HepG2 (cell line): ENCODE measurements around the gene TBCD. TPM values are rescaled to one million over a fixed set of nuclear protein-coding genes. Genes with fewer than 3 reads are reported as not detected.

ENCODE experiments used
- ATAC-seq: fragments of 200-7000 bp; cut with Tn5 transposase; 3 replicates; pipeline ENCODE4 v1.9.1; 2020; ENCODE audit warnings: mild to moderate bottlenecking, moderate library complexity
- BruUV-seq: library from RNA; stranded (reverse); fragments of 400-500 nt; replicated peaks from 2 replicates; lab custom pipeline; 2021; lab: Mats Ljungman, UMichigan
- CTCF ChIA-PET: fragments of 300-600 bp; formaldehyde crosslinking; extraction: SDS; loops from one replicate; lab custom pipeline; 2021; ENCODE audit warnings: low total read pairs, inconsistent platforms, low intra/inter-chr PET ratio; lab: Yijun Ruan, JAX
- POLR2A ChIA-PET: fragments of 350-600 bp; sonication (Branson Sonifier 250); formaldehyde crosslinking; loops from one replicate; lab custom pipeline; 2020; ENCODE audit warnings: antibody characterized with exemption, inconsistent platforms; lab: Yijun Ruan, JAX
- DNase-seq: peaks from one replicate; pipeline ENCODE4 v3.0.0-alpha.2; 2015; ENCODE audit warnings: low spot score
- FAIRE-seq: peaks from 3 replicates; lab custom pipeline; 2011; peaks lifted over from hg19 to GRCh38; lab: Jason Lieb, UNC
- H2AFZ ChIP-seq: one replicate; pipeline ENCODE4 v1.6.1; 2011; ENCODE audit warnings: low read length, inconsistent platforms
- H3K27ac ChIP-seq: fragments of 300-600 bp; 3 replicates; pipeline ENCODE4 v1.8.0; 2011; ENCODE audit warnings: mixed run types, mild to moderate bottlenecking, mixed read lengths, low read length, inconsistent platforms; ENCODE audit not compliant: insufficient read depth; ENCODE audit errors: extremely low read length
- H3K27me3 ChIP-seq, 2 experiments: fragments of 200-600 bp in 1 of 2; 2 replicates in 1 of 2; 3 replicates in 1 of 2; pipeline versions ENCODE4 v1.6.0 to v1.8.0; 2011; ENCODE audit warnings: low read length in 2 of 2, mild to moderate bottlenecking in 2 of 2, moderate library complexity in 2 of 2, inconsistent platforms in 1 of 2; ENCODE audit not compliant: insufficient read depth in 2 of 2, control insufficient read depth in 1 of 2
- H3K36me3 ChIP-seq, 2 experiments: fragments of 200-600 bp in 1 of 2; replicated peaks in 1 of 2; 2 replicates in 1 of 2; 3 replicates in 1 of 2; pipeline versions ENCODE4 v1.5.1 to v1.8.0; 2011; ENCODE audit warnings: low read length in 2 of 2, inconsistent platforms in 1 of 2; ENCODE audit not compliant: insufficient read depth in 2 of 2, control insufficient read depth in 1 of 2
- H3K4me1 ChIP-seq: 2 replicates; pipeline ENCODE4 v1.5.1; 2012; ENCODE audit warnings: low read length, inconsistent platforms; ENCODE audit not compliant: insufficient read depth
- H3K4me2 ChIP-seq: 2 replicates; pipeline ENCODE4 v1.6.0; 2011; ENCODE audit warnings: low read depth, low read length, inconsistent platforms
- H3K4me3 ChIP-seq, 3 experiments: fragments of 200-600 bp in 1 of 3; sonication (generic), shearing (Covaris generic) in 1 of 3; replicated peaks in 1 of 3; 2 replicates each; pipeline ENCODE4 v1.5.1; 2011 to 2016; ENCODE audit warnings: low read length in 3 of 3, inconsistent platforms in 2 of 3, low read depth in 2 of 3, mild to moderate bottlenecking in 2 of 3, control low read depth in 1 of 3, mixed read lengths in 1 of 3; ENCODE audit not compliant: insufficient read depth in 1 of 3
- H3K79me2 ChIP-seq: one replicate; pipeline ENCODE4 v1.6.1; 2011; ENCODE audit warnings: low read length, inconsistent platforms; ENCODE audit not compliant: insufficient read depth
- H3K9ac ChIP-seq: 2 replicates; pipeline ENCODE4 v1.6.0; 2011; ENCODE audit warnings: mild to moderate bottlenecking, low read depth, low read length, inconsistent platforms; ENCODE audit not compliant: insufficient read depth
- H3K9me3 ChIP-seq: 2 replicates; pipeline ENCODE4 v1.5.1; 2012; ENCODE audit warnings: mild to moderate bottlenecking, low read length
- H4K20me1 ChIP-seq: 2 replicates; pipeline ENCODE4 v1.6.0; 2011; ENCODE audit warnings: inconsistent platforms, mild to moderate bottlenecking, low read length, moderate library complexity; ENCODE audit not compliant: insufficient read depth
- MAFF ChIP-seq: IDR thresholded peaks from 2 replicates; pipeline ENCODE4 v1.6.1; 2011; ENCODE audit warnings: low read depth, low read length, improper control_type of control experiment
- NBN ChIP-seq: fragments of 450-650 bp; conservative IDR thresholded peaks from 2 replicates; pipeline ENCODE4 v1.6.1; 2017
- NR2F6 ChIP-seq, 2 experiments: IDR thresholded peaks; 2 replicates each; pipeline ENCODE4 v1.6.1; 2016; ENCODE audit warnings: antibody characterized with exemption in 1 of 2, mild to moderate bottlenecking in 1 of 2
- RFX3 ChIP-seq: IDR thresholded peaks from 2 replicates; pipeline ENCODE4 v1.6.1; 2016; ENCODE audit warnings: missing biosample characterization, missing genetic modification reagents
- SALL1 ChIP-seq: sonication (generic); formaldehyde crosslinking; IDR thresholded peaks from 2 replicates; pipeline ENCODE4 v1.8.0; 2022; ENCODE audit warnings: mild to moderate bottlenecking, missing genetic modification reagents
- SIX1 ChIP-seq: sonication (generic); formaldehyde crosslinking; IDR thresholded peaks from 2 replicates; pipeline ENCODE4 v1.4.0; 2020; ENCODE audit warnings: missing genetic modification reagents, borderline replicate concordance
- TBL1XR1 ChIP-seq: fragments of 150-350 bp; IDR thresholded peaks from 2 replicates; pipeline ENCODE4 v1.6.1; 2014; ENCODE audit warnings: borderline replicate concordance, low read length; ENCODE audit not compliant: partially characterized antibody
- ZBTB49 ChIP-seq: sonication (generic); formaldehyde crosslinking; IDR thresholded peaks from 2 replicates; pipeline ENCODE4 v1.4.0; 2020; ENCODE audit warnings: missing genetic modification reagents, borderline replicate concordance
- ZNF136 ChIP-seq: sonication (generic); formaldehyde crosslinking; IDR thresholded peaks from 2 replicates; pipeline ENCODE4 v1.8.1; 2022; ENCODE audit warnings: low read depth, mild to moderate bottlenecking, moderate library complexity, missing genetic modification reagents
- ZNF225 ChIP-seq: sonication (generic); formaldehyde crosslinking; IDR thresholded peaks from 2 replicates; pipeline ENCODE4 v1.4.0; 2020; ENCODE audit warnings: mild to moderate bottlenecking, missing genetic modification reagents
- ZNF704 ChIP-seq: sonication (generic); formaldehyde crosslinking; IDR thresholded peaks from 2 replicates; pipeline ENCODE4 v1.8.1; 2023; ENCODE audit warnings: mild to moderate bottlenecking, inconsistent platforms, moderate library complexity, missing genetic modification reagents, borderline replicate concordance
- WGBS: methylation state at CpG from one replicate; pipeline ENCODE4 v1.1.6; 2017; ENCODE audit warnings: low lambda C conversion rate; 5-methylcytosine and 5-hydroxymethylcytosine counted together
- in situ Hi-C: cut with HindIII; loops from 2 replicates; pipeline ENCODE4 v1.10.0; 2017; ENCODE audit warnings: low pct_unique_long_range_greater_than_20kb; ENCODE audit not compliant: extremely low pct_ligation_motif_present
- intact Hi-C: fragments of 100-400 bp; cut with micrococcal nuclease; formaldehyde crosslinking; loops from one replicate; pipeline ENCODE4 v1.10.0; 2022; ENCODE audit not compliant: unreplicated experiment
- polyA plus RNA-seq, 8 experiments: library from polyadenylated mRNA; depleted of rRNA in 3 of 8; stranded (reverse) in 7 of 8; unstranded in 1 of 8; fragments of >200 nt; fragmentation: Illumina TruSeq in 4 of 8; extraction: Trizol in 4 of 8; gene quantifications; 2 replicates each; pipeline versions ENCODE4 v1.2.1 to v1.2.3, GENCODE V29; 2011 to 2016; ENCODE audit warnings: low read depth in 4 of 8, missing spikeins in 1 of 8, mixed read lengths in 1 of 8; ENCODE audit not compliant: insufficient read depth in 1 of 8
- total RNA-seq, 5 experiments: library from RNA; depleted of rRNA; stranded (reverse); fragments of >200 nt; fragmentation: Illumina TruSeq; extraction: Trizol; gene quantifications; 2 replicates each; pipeline ENCODE4 v1.2.3, GENCODE V29; 2016; ENCODE audit warnings: low read depth in 1 of 5

TBCD gene
- total and polyA plus RNA-seq, 2 of the 13 experiments (the other 11 are each of a cell fraction or from before 2014, with no cell fraction given) = 33.9 to 54.8 TPM

- TF ChIP-seq ZNF136 = no peak
These were observed 173.5 kb downstream of the TBCD start (continued) for GRCh38 chr17:82925336-82925735.

DNA sequence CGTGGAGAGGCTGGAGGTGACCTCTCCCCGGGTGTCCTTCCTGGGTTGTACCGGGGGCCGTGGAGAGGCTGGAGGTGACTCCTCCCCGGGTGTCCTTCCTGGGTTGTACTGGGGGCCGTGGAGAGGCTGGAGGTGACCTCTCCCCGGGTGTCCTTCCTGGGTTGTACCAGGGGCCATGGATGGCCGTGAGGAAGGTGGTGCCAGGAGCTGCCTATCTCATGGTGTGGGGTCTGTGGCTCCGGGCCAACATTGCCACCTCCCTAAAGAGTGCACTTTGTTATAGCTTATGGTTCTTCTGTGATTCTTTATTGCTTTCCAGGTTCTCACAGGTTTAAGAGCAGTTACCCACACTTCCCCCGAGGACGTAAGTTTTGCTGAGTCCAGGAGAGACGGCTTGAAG is 174.2 kb downstream of the TBCD start:
- FAIRE-seq = no peak
- intact Hi-C loops = no loop called here
- H4K20me1 ChIP-seq = no peaks in the 10 kb centered on the region
- TF ChIP-seq ZNF704 (CRISPR knock-in tag) (no peak), SALL1 (no peak), MAFF (no peak), ZBTB49 (CRISPR knock-in tag) (no peak), NR2F6 (IDR thresholded peaks at IDR 0.05) (no peak), NR2F6 (CRISPR knock-in tag; IDR thresholded peaks at IDR 0.05) (no peak), RFX3 (no peak), ZNF225 (CRISPR knock-in tag) (no peak), SIX1 (CRISPR knock-in tag) (no peak), TBL1XR1 (no peak), NBN (no peak)
- no peak overlapping the region for H3K27ac ChIP-seq
- CTCF ChIA-PET = interaction anchor here (1.0 kb wide), 1 partner anchor 144 kb away, joined by 4 read pairs; no protein-coding TSS in a partner anchor
- peaks cover 12% of the 10 kb centered on the region for H3K4me1 ChIP-seq
- H3K9me3 ChIP-seq = no peaks in the 10 kb centered on the region
- no peaks in the 10 kb centered on the region for H3K27me3 ChIP-seq
- peaks cover 35 to 53% of the 10 kb centered on the region in 2 experiments for H3K36me3 ChIP-seq
- H3K4me3 ChIP-seq = no peak overlapping the region
- POLR2A ChIA-PET = no interaction called here
- BruUV-seq = no TSS peak
- no peak overlapping the region for H2AFZ ChIP-seq
- in situ Hi-C loops = loop anchor here (5.0 kb wide), 1 partner anchor 144 kb away; no protein-coding TSS in a partner anchor
- 94% methylated on average over 7 of the region's 12 CpGs for WGBS
- DNase-seq = no peak
- no peak for ATAC-seq
- no peak overlapping the region for H3K4me2 ChIP-seq
- no peak overlapping the region for H3K9ac ChIP-seq
- no peaks in the 10 kb centered on the region for H3K79me2 ChIP-seq
